B cell (primary cell): ENCODE results near the gene SIK1. TPM values are rescaled to one million over a fixed set of nuclear protein-coding genes. Genes with fewer than 3 reads are reported as not detected.

ENCODE experiments used
- ATAC-seq: fragments of 200-7000 bp; cut with Tn5 transposase; one replicate; pipeline ENCODE4 v1.10.0; 2021; ENCODE audit warnings: low read depth, mild to moderate bottlenecking, moderate number of reproducible peaks, moderate library complexity
- CTCF ChIA-PET: fragments of 350-600 bp; sonication (Branson Sonifier 250); formaldehyde crosslinking; loops from one replicate; lab custom pipeline; 2021; ENCODE audit warnings: antibody characterized with exemption, inconsistent platforms; lab: Charles Lee
- POLR2A ChIA-PET: fragments of 350-600 bp; sonication (Branson Sonifier 250); formaldehyde crosslinking; loops from one replicate; lab custom pipeline; 2021; ENCODE audit warnings: antibody characterized with exemption; lab: Charles Lee
- DNase-seq: peaks from one replicate; pipeline ENCODE4 v3.0.0; 2013
- H2AFZ ChIP-seq: 2 replicates; pipeline ENCODE4 v1.6.1; 2012; ENCODE audit warnings: mild to moderate bottlenecking, low read depth, low read length; ENCODE audit not compliant: insufficient read depth, poor library complexity, severe bottlenecking
- H3K27ac ChIP-seq, 2 donors: 1 replicate in 1 of 2; 2 replicates in 1 of 2; pipeline ENCODE4 v1.5.1; 2012 to 2013; ENCODE audit warnings: low read length in 2 of 2, mild to moderate bottlenecking in 2 of 2, moderate library complexity in 1 of 2
- H3K27me3 ChIP-seq, 4 experiments: fragments of 200-600 bp in 1 of 4; sonication (generic) in 1 of 4; replicated peaks in 1 of 4; 1 replicate in 2 of 4; 2 replicates in 2 of 4; pipeline versions ENCODE4 v1.6.1 to v1.7.0; 2013 to 2016; ENCODE audit warnings: low read length in 3 of 4, mild to moderate bottlenecking in 2 of 4, mixed read lengths in 1 of 4, moderate library complexity in 1 of 4; ENCODE audit not compliant: insufficient read depth in 4 of 4, control insufficient read depth in 3 of 4; ENCODE audit errors: control extremely low read depth in 1 of 4
- H3K36me3 ChIP-seq, 2 experiments: replicated peaks in 1 of 2; 1 replicate in 1 of 2; 2 replicates in 1 of 2; pipeline versions ENCODE4 v1.6.1 to v1.7.1; 2013; ENCODE audit warnings: low read length in 1 of 2; ENCODE audit not compliant: insufficient read depth in 2 of 2, control insufficient read depth in 1 of 2; ENCODE audit errors: control extremely low read depth in 1 of 2, extremely low read depth in 1 of 2
- H3K4me1 ChIP-seq, 2 donors: fragments of 200-600 bp in 1 of 2; sonication (generic) in 1 of 2; 1 replicate in 1 of 2; 2 replicates in 1 of 2; pipeline versions ENCODE4 v1.5.1 to v1.6.1; 2013 to 2017; ENCODE audit warnings: low read length in 2 of 2; ENCODE audit not compliant: control insufficient read depth in 2 of 2, insufficient read depth in 2 of 2
- H3K4me2 ChIP-seq: replicated peaks from 2 replicates; pipeline ENCODE3; 2012; ENCODE audit warnings: mild to moderate bottlenecking, low read depth, low read length; ENCODE audit not compliant: poor library complexity, severe bottlenecking
- H3K4me3 ChIP-seq, 5 experiments: fragments of 200-600 bp in 1 of 5; sonication (generic) in 1 of 5; 1 replicate in 3 of 5; 2 replicates in 2 of 5; pipeline versions ENCODE4 v1.5.1 to v1.7.0; 2011 to 2016; ENCODE audit warnings: low read length in 4 of 5, mild to moderate bottlenecking in 4 of 5, low read depth in 2 of 5, control low read depth in 1 of 5, moderate library complexity in 1 of 5; ENCODE audit not compliant: insufficient read depth in 1 of 5; ENCODE audit errors: control extremely low read depth in 1 of 5, extremely low read depth in 1 of 5
- H3K79me2 ChIP-seq: fragments of 200-600 bp; sonication (generic); one replicate; pipeline ENCODE4 v1.6.0; 2016; ENCODE audit warnings: low read length; ENCODE audit not compliant: control insufficient read depth, insufficient read depth
- H3K9ac ChIP-seq: fragments of 200-600 bp; sonication (generic); 2 replicates; pipeline ENCODE4 v1.6.1; 2017; ENCODE audit warnings: mild to moderate bottlenecking, low read length, moderate library complexity
- H3K9me3 ChIP-seq, 3 donors: one replicate each; pipeline versions ENCODE4 v1.6.1 to v1.7.1; 2013; ENCODE audit warnings: low read length in 2 of 3; ENCODE audit not compliant: control insufficient read depth in 2 of 3, insufficient read depth in 1 of 3; ENCODE audit errors: control extremely low read depth in 1 of 3
- H4K20me1 ChIP-seq: 2 replicates; pipeline ENCODE4 v1.6.0; 2012; ENCODE audit warnings: mild to moderate bottlenecking, low read length; ENCODE audit not compliant: insufficient read depth, control insufficient read depth, poor library complexity, severe bottlenecking
- H3K27ac Mint-ChIP-seq: one replicate; pipeline ENCODE4 v1.8.0; 2021; ENCODE audit warnings: mixed read lengths
- H3K27me3 Mint-ChIP-seq: one replicate; pipeline ENCODE4 v1.8.0; 2021; ENCODE audit warnings: mixed read lengths
- H3K4me1 Mint-ChIP-seq: one replicate; pipeline ENCODE4 v1.8.0; 2021; ENCODE audit warnings: mixed read lengths
- H3K4me3 Mint-ChIP-seq: one replicate; pipeline ENCODE4 v1.8.0; 2021; ENCODE audit warnings: mixed read lengths
- H3K9me3 Mint-ChIP-seq: one replicate; pipeline ENCODE4 v1.8.0; 2022; ENCODE audit warnings: mixed read lengths; ENCODE audit not compliant: insufficient read depth
- EZH2 ChIP-seq: IDR thresholded peaks from 2 replicates; pipeline ENCODE4 v1.6.1; 2012; ENCODE audit warnings: borderline replicate concordance, low read depth, mild to moderate bottlenecking, moderate library complexity, low read length; ENCODE audit not compliant: insufficient read depth, poor library complexity, severe bottlenecking
- WGBS: methylation state at CpG from one replicate; pipeline ENCODE4 v1.1.5; 2013; ENCODE audit warnings: missing lambda C conversion rate; ENCODE audit not compliant: insufficient coverage; 5-methylcytosine and 5-hydroxymethylcytosine counted together
- intact Hi-C: fragments of 100-400 bp; cut with micrococcal nuclease; formaldehyde crosslinking; loops from one replicate; pipeline ENCODE4 v1.10.0; 2022
- polyA plus RNA-seq: library from polyadenylated mRNA; depleted of rRNA; stranded (reverse); fragments of >200 nt; gene quantifications from 2 replicates; pipeline ENCODE4 v1.2.3, GENCODE V29; 2012
- total RNA-seq, 2 donors: library from RNA; stranded (reverse); fragments of 120-200 nt in 1 of 2; gene quantifications; 1 replicate in 1 of 2; 2 replicates in 1 of 2; pipeline versions ENCODE4 v1.2.3 to v1.2.4, GENCODE V29; 2013 to 2022
- TF ChIP-seq, protein P1 (sequence below): fragments of 200-600 bp; IDR thresholded peaks from one replicate; pipeline ENCODE4 v1.8.0; 2022; ENCODE audit warnings: antibody characterized with exemption, mild to moderate bottlenecking

The SIK1 gene
- total and polyA plus RNA-seq, 2 donors (not counting 1 experiment from before 2014, with no cell fraction given): 97.7 to 155 TPM

DNA sequence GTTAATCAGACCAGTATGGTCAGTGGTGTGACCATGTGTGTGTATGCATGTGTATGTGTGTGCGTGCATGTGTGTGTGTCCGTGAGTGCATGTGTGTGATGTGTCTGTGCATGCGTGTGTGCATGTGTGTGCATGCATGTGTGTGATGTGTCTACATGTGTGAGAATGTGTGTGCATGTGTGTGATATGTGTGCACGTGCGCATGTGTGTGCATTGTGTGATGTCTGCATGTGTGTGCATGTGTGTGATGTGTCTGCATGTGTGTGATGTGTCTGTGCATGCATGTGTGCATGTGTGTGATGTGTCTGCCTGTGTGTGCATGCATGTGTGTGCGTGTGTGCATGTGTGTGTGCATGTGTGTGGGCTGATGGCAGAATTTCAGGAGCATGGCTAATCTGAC lies 58.2 kb downstream of the SIK1 start:
- no peaks in the 10 kb centered on the region for H3K36me3 ChIP-seq
- Mint-ChIP-seq H3K9me3 (no peaks in the 10 kb centered on the region), H3K4me3 (peak overlapping the region; percentile 62), H3K27me3 (no peaks in the 10 kb centered on the region), H3K4me1 (peaks cover 35% of the 10 kb centered on the region), H3K27ac (peak overlapping the region; percentile 82)
- H3K4me1 ChIP-seq: peaks cover 0 to 25% of the 10 kb centered on the region in 2 donors
- no peak for DNase-seq
- WGBS: 88% methylated on average over 5 of the region's 6 CpGs
- POLR2A ChIA-PET: interaction anchor here (1.0 kb wide), 1 partner anchor 13 kb away, joined by 4 read pairs; no protein-coding TSS in a partner anchor
- H3K27me3 ChIP-seq: no peaks in the 10 kb centered on the region
- intact Hi-C loops: no loop called here
- no peak overlapping the region for H3K4me2 ChIP-seq
- TF ChIP-seq, protein P1, sequence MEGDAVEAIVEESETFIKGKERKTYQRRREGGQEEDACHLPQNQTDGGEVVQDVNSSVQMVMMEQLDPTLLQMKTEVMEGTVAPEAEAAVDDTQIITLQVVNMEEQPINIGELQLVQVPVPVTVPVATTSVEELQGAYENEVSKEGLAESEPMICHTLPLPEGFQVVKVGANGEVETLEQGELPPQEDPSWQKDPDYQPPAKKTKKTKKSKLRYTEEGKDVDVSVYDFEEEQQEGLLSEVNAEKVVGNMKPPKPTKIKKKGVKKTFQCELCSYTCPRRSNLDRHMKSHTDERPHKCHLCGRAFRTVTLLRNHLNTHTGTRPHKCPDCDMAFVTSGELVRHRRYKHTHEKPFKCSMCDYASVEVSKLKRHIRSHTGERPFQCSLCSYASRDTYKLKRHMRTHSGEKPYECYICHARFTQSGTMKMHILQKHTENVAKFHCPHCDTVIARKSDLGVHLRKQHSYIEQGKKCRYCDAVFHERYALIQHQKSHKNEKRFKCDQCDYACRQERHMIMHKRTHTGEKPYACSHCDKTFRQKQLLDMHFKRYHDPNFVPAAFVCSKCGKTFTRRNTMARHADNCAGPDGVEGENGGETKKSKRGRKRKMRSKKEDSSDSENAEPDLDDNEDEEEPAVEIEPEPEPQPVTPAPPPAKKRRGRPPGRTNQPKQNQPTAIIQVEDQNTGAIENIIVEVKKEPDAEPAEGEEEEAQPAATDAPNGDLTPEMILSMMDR: no peak
- no peak for TF ChIP-seq EZH2
- no peaks in the 10 kb centered on the region for H3K79me2 ChIP-seq
- CTCF ChIA-PET: no interaction called here
- H4K20me1 ChIP-seq: no peaks in the 10 kb centered on the region
- no peak overlapping the region for H3K9ac ChIP-seq
- no peaks in the 10 kb centered on the region for H3K9me3 ChIP-seq
- ATAC-seq: no peak
- no peak overlapping the region for H3K27ac ChIP-seq
- no peak overlapping the region for H2AFZ ChIP-seq
- H3K4me3 ChIP-seq: no peak overlapping the region

DNA sequence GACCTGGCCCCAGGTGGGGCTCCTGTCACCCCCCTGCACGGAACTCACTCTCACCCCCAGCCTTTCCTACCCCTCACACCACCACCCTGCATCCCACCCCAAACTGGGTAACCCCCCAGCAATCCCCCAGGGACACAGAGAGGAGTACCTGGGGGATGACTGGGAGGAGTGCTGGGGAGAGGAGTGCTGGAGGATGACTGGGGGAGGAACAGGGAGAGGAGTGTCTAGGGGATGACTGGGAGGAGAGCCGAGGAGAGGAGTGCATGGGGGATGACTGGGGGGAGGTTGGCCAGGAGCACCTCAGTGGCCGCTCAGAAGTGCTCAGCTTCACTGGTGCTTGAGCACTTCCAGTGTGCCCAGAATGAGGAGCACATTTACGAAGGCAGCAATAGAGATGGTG lies 59.1 kb downstream of the SIK1 start:
- Mint-ChIP-seq H3K27me3 (no peaks in the 10 kb centered on the region), H3K9me3 (no peaks in the 10 kb centered on the region), H3K4me3 (no peak overlapping the region), H3K27ac (peak overlapping the region; percentile 32), H3K4me1 (peaks cover 41% of the 10 kb centered on the region)
- H3K9ac ChIP-seq: no peak overlapping the region
- CTCF ChIA-PET: no interaction called here
- H3K9me3 ChIP-seq: no peaks in the 10 kb centered on the region
- TF ChIP-seq, protein P1: no peak
- TF ChIP-seq EZH2: no peak
- no peak for ATAC-seq
- H3K4me3 ChIP-seq: no peak overlapping the region
- POLR2A ChIA-PET: no interaction called here
- no peaks in the 10 kb centered on the region for H3K27me3 ChIP-seq
- H2AFZ ChIP-seq: no peak overlapping the region
- H4K20me1 ChIP-seq: no peaks in the 10 kb centered on the region
- 94% methylated on average over 3 of the region's 4 CpGs for WGBS
- no peak overlapping the region for H3K4me2 ChIP-seq
- DNase-seq: no peak
- H3K79me2 ChIP-seq: no peaks in the 10 kb centered on the region
- H3K4me1 ChIP-seq: peaks cover 7 to 34% of the 10 kb centered on the region in 2 donors
- no peaks in the 10 kb centered on the region for H3K36me3 ChIP-seq
- H3K27ac ChIP-seq: no peak overlapping the region
- intact Hi-C loops: no loop called here
